HepG2 (cell line): ENCODE data around the gene LEMD1. TPM values are rescaled to one million over a fixed set of nuclear protein-coding genes. Genes with fewer than 3 reads are reported as not detected.

ENCODE experiments used
- ATF4 ChIP-seq, 2 experiments: fragments of 450-650 bp in 1 of 2; sonication (generic) in 1 of 2; formaldehyde crosslinking; IDR thresholded peaks; 2 replicates each; pipeline versions ENCODE4 v1.5.0 to v1.8.0; 2020 to 2022; ENCODE audit warnings: mild to moderate bottlenecking in 1 of 2, missing genetic modification reagents in 1 of 2
- BRCA1 ChIP-seq: sonication (generic); formaldehyde crosslinking; IDR thresholded peaks from 2 replicates; pipeline ENCODE4 v1.4.0; 2020; ENCODE audit warnings: missing genetic modification reagents
- BRD4 ChIP-seq: sonication (generic); formaldehyde crosslinking; IDR thresholded peaks from 2 replicates; pipeline ENCODE4 v1.4.0; 2020; ENCODE audit warnings: missing genetic modification reagents
- EED ChIP-seq: sonication (generic); formaldehyde crosslinking; IDR thresholded peaks from 2 replicates; pipeline ENCODE4 v1.5.0; 2020; ENCODE audit warnings: mild to moderate bottlenecking, missing genetic modification reagents
- FOXJ3 ChIP-seq: sonication (generic); formaldehyde crosslinking; IDR thresholded peaks from 2 replicates; pipeline ENCODE4 v1.4.0; 2020; ENCODE audit warnings: missing genetic modification reagents, mild to moderate bottlenecking, borderline replicate concordance
- FOXK2 ChIP-seq: fragments of 450-650 bp; IDR thresholded peaks from 2 replicates; pipeline ENCODE4 v1.6.1; 2016
- FOXP4 ChIP-seq: sonication (generic); formaldehyde crosslinking; IDR thresholded peaks from 2 replicates; pipeline ENCODE4 v1.4.0; 2020; ENCODE audit warnings: missing genetic modification reagents
- GLMP ChIP-seq: sonication (generic); formaldehyde crosslinking; IDR thresholded peaks from 2 replicates; pipeline ENCODE4 v1.9.0; 2021; ENCODE audit warnings: missing genetic modification reagents, mild to moderate bottlenecking, borderline replicate concordance
- HNF4A ChIP-seq: sonication (generic); formaldehyde crosslinking; IDR thresholded peaks from 2 replicates; pipeline ENCODE4 v1.4.0; 2020; ENCODE audit warnings: missing genetic modification reagents
- NKX3-1 ChIP-seq: sonication (generic); formaldehyde crosslinking; IDR thresholded peaks from 2 replicates; pipeline ENCODE4 v1.5.0; 2020; ENCODE audit warnings: missing genetic modification reagents
- NR0B2 ChIP-seq: sonication (generic); formaldehyde crosslinking; IDR thresholded peaks from 2 replicates; pipeline ENCODE4 v1.4.0; 2020; ENCODE audit warnings: mild to moderate bottlenecking, missing genetic modification reagents
- PPARG ChIP-seq: conservative IDR thresholded peaks from 2 replicates; pipeline ENCODE4 v1.6.1; 2016; ENCODE audit warnings: missing biosample characterization, missing genetic modification reagents
- PRMT3 ChIP-seq: sonication (generic); formaldehyde crosslinking; IDR thresholded peaks from 2 replicates; pipeline ENCODE4 v1.8.1; 2022; ENCODE audit warnings: low read depth, mild to moderate bottlenecking, moderate library complexity, missing genetic modification reagents, borderline replicate concordance
- SMAD3 ChIP-seq: sonication (generic); formaldehyde crosslinking; IDR thresholded peaks from 2 replicates; pipeline ENCODE4 v1.4.0; 2020; ENCODE audit warnings: missing genetic modification reagents
- SOX6 ChIP-seq, 2 experiments: fragments of 450-650 bp in 1 of 2; sonication (generic) in 1 of 2; formaldehyde crosslinking in 1 of 2; IDR thresholded peaks; 2 replicates each; pipeline versions ENCODE4 v1.4.0 to v1.6.1; 2017 to 2020; ENCODE audit warnings: antibody characterized with exemption in 1 of 2, mild to moderate bottlenecking in 1 of 2, missing genetic modification reagents in 1 of 2
- SP4 ChIP-seq: sonication (generic); formaldehyde crosslinking; IDR thresholded peaks from 2 replicates; pipeline ENCODE4 v1.8.1; 2023; ENCODE audit warnings: mild to moderate bottlenecking, missing genetic modification reagents
- SRF ChIP-seq: IDR thresholded peaks from 2 replicates; pipeline ENCODE4 v1.6.1; 2011; ENCODE audit warnings: mild to moderate bottlenecking, low read depth, low read length, moderate library complexity
- TOPORS ChIP-seq: sonication (generic); formaldehyde crosslinking; IDR thresholded peaks from 2 replicates; pipeline ENCODE4 v1.8.0; 2023; ENCODE audit warnings: mild to moderate bottlenecking, missing genetic modification reagents
- WIZ ChIP-seq: sonication (generic); formaldehyde crosslinking; IDR thresholded peaks from 2 replicates; pipeline ENCODE4 v1.5.1; 2020; ENCODE audit warnings: mild to moderate bottlenecking, missing genetic modification reagents
- ZFP90 ChIP-seq: sonication (generic); formaldehyde crosslinking; IDR thresholded peaks from 2 replicates; pipeline ENCODE4 v1.8.0; 2022; ENCODE audit warnings: missing genetic modification reagents, mild to moderate bottlenecking, inconsistent platforms, borderline replicate concordance
- ZKSCAN5 ChIP-seq: sonication (generic); formaldehyde crosslinking; IDR thresholded peaks from 2 replicates; pipeline ENCODE4 v1.5.1; 2020; ENCODE audit warnings: mild to moderate bottlenecking, missing genetic modification reagents
- ZNF431 ChIP-seq: sonication (generic); formaldehyde crosslinking; IDR thresholded peaks from 2 replicates; pipeline ENCODE4 v1.9.0; 2022; ENCODE audit warnings: missing genetic modification reagents, low read depth, mild to moderate bottlenecking, borderline replicate concordance
- ZNF484 ChIP-seq: sonication (generic); formaldehyde crosslinking; IDR thresholded peaks from 2 replicates; pipeline ENCODE4 v1.5.1; 2020; ENCODE audit warnings: mild to moderate bottlenecking, low read depth, missing genetic modification reagents, borderline replicate concordance
- ZNF713 ChIP-seq: sonication (generic); formaldehyde crosslinking; IDR thresholded peaks from 2 replicates; pipeline ENCODE4 v1.4.0; 2020; ENCODE audit warnings: mild to moderate bottlenecking, missing genetic modification reagents
- ZSCAN30 ChIP-seq: sonication (generic); formaldehyde crosslinking; IDR thresholded peaks from 2 replicates; pipeline ENCODE4 v1.5.0; 2020; ENCODE audit warnings: mild to moderate bottlenecking, missing genetic modification reagents
- polyA plus RNA-seq, 8 experiments: library from polyadenylated mRNA; depleted of rRNA in 3 of 8; stranded (reverse) in 7 of 8; unstranded in 1 of 8; fragments of >200 nt; fragmentation: Illumina TruSeq in 4 of 8; extraction: Trizol in 4 of 8; gene quantifications; 2 replicates each; pipeline versions ENCODE4 v1.2.1 to v1.2.3, GENCODE V29; 2011 to 2016; ENCODE audit warnings: low read depth in 4 of 8, missing spikeins in 1 of 8, mixed read lengths in 1 of 8; ENCODE audit not compliant: insufficient read depth in 1 of 8
- total RNA-seq, 5 experiments: library from RNA; depleted of rRNA; stranded (reverse); fragments of >200 nt; fragmentation: Illumina TruSeq; extraction: Trizol; gene quantifications; 2 replicates each; pipeline ENCODE4 v1.2.3, GENCODE V29; 2016; ENCODE audit warnings: low read depth in 1 of 5

Gene LEMD1
- total and polyA plus RNA-seq, 2 of the 13 experiments (the other 11 are each of a cell fraction or from before 2014, with no cell fraction given), result 1.4 to 2.3 TPM

GRCh38 chr1:205344066-205344928 is 77.6 kb downstream of the LEMD1 start (continued):
- TF ChIP-seq SOX6 (IDR thresholded peaks at IDR 0.05) (no peak), SOX6 (CRISPR knock-in tag; IDR thresholded peaks at IDR 0.05) (peak; percentile 75), ZKSCAN5 (CRISPR knock-in tag) (no peak), FOXJ3 (CRISPR knock-in tag) (peak; percentile 42; the same call in 1 of the 2 replicates), SP4 (CRISPR knock-in tag) (no peak), SRF (no peak), ZNF431 (no peak), HNF4A (peak; percentile 22; the same call in 1 of the 2 replicates), GLMP (CRISPR knock-in tag) (no peak), BRD4 (CRISPR knock-in tag) (no peak), ZNF484 (CRISPR knock-in tag) (no peak), EED (no peak), ZFP90 (no peak), BRCA1 (CRISPR knock-in tag) (no peak), FOXP4 (peak; percentile 75), WIZ (no peak), NR0B2 (CRISPR knock-in tag) (no peak), ZNF713 (CRISPR knock-in tag) (no peak), PRMT3 (CRISPR knock-in tag) (no peak), SMAD3 (CRISPR knock-in tag) (no peak), PPARG (peak; percentile 44; the same call in 1 of the 2 replicates), FOXK2 (no peak), NKX3-1 (CRISPR knock-in tag) (no peak), ATF4 (CRISPR knock-in tag; IDR thresholded peaks at IDR 0.05) (no peak), ZSCAN30 (no peak), TOPORS (CRISPR knock-in tag) (no peak)
